Nasal cavity respiratory epithelium epithelial cell of viscerocranial mucosa (primary cell): ENCODE results near the gene OBI1. TPM values are rescaled to one million over a fixed set of nuclear protein-coding genes. Genes with fewer than 3 reads are reported as not detected.

ENCODE experiments used
- total RNA-seq: library from RNA; depleted of rRNA; stranded (reverse); fragments of >200 nt; gene quantifications from 2 replicates; pipeline ENCODE4 v1.2.3, GENCODE V29; 2014

Gene OBI1
- 23.6 and 25.3 TPM in 2 replicates for total RNA-seq

DNA sequence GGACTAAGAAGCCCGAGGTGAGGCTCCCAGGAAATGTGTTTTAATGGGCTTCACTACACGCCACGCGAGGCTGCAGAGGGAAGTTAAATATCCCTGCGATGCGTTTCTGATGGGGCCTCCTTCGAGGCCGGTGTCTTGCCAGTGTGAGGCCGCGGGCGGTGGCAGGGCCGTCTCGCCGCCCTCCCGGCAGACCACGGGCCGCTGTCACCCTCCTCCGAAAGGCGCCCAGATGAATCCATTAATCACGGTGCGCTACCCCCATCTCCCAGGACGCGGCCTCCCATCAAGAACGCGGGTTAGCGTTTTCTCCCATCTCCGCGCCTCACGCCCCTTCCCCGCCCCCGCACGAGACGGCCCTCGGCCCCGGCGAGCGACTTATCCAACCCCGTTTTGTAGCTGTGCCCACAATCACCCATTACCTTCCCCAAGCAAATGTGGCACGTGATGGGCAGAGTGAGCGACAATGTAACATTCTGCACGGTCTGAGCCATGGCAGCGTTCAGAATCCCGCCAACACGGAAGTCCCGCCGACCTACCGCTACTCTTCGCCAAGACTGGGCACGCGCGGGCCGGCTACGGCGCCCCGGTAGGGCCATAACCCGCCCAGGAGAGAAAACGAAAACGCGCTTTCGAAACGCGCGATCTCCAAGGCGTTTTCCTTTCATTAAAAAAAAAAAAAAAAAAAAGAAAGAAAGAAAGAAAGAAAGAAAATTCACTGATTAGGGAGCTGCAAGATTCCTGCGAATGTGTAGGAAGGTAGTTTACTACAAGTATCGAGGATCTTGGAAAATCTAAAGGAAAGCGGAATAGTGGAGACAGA, at the start of gene OBI1:
TSS of gene OBI1 (minus strand) at position 526 of the 820 bp plus-strand sequence. CDS start at position 491, 35 bp downstream.

GRCh38 chr13:78603240-78603957, 55.6 kb downstream of the OBI1 start, which contains the start of gene POU4F1:
Gene POU4F1 (minus strand): TSS chr13:78603552. CDS start chr13:78603326, 226 bp downstream.

Other genes starting within 250 kb of the OBI1 start
- under 0.01 TPM in 1 of 2 replicates, not detected in the other for gene POU4F1, start 55.6 kb downstream of the OBI1 start, total RNA-seq